ENCODE measurements around the gene NFASC.

The NFASC gene

GRCh38 chr1:204983136-204983535, 112.5 kb downstream of the NFASC start:
- DNase-seq (ENCODE audit: low read depth) = no peak

GRCh38 chr1:204983881-204984280, 113.2 kb downstream of the NFASC start:
- DNase-seq (ENCODE audit: low read depth) = no peak

- DNase-seq (ENCODE audit: low read depth) = no peak
These were observed 113.8 kb downstream of the NFASC start for GRCh38 chr1:204984499-204984898.

- no peak for DNase-seq (ENCODE audit: low read depth)
These were observed 115.5 kb downstream of the NFASC start for GRCh38 chr1:204986181-204986580.

GRCh38 chr1:204987689-204988088, 117.0 kb downstream of the NFASC start:
- DNase-seq (ENCODE audit: low read depth) = no peak

GRCh38 chr1:204988196-204988595, 117.5 kb downstream of the NFASC start:
- no peak for DNase-seq (ENCODE audit: low read depth)

- DNase-seq (ENCODE audit: low read depth) = peak; percentile 67
These were observed 118.8 kb downstream of the NFASC start for GRCh38 chr1:204989266-204990058.

GRCh38 chr1:204990059-204990664, 119.5 kb downstream of the NFASC start:
- no peak for DNase-seq (ENCODE audit: low read depth)

- no peak for DNase-seq (ENCODE audit: low read depth)
These were observed 120.2 kb downstream of the NFASC start for GRCh38 chr1:204990721-204991341.

GRCh38 chr1:204991342-204991844, 120.7 kb downstream of the NFASC start:
- DNase-seq (ENCODE audit: low read depth) = no peak

- no peak for DNase-seq (ENCODE audit: low read depth)
These were observed 121.7 kb downstream of the NFASC start for GRCh38 chr1:204992201-204992997.

GRCh38 chr1:204992998-204993314, 122.3 kb downstream of the NFASC start:
- no peak for DNase-seq (ENCODE audit: low read depth)

- no peak for DNase-seq (ENCODE audit: low read depth)
These were observed 123.6 kb downstream of the NFASC start for GRCh38 chr1:204994086-204994862.

GRCh38 chr1:204996981-204997380, 126.3 kb downstream of the NFASC start:
- no peak for DNase-seq (ENCODE audit: low read depth)

GRCh38 chr1:204997591-204998355, 127.1 kb downstream of the NFASC start:
- DNase-seq (ENCODE audit: low read depth) = no peak

- DNase-seq (ENCODE audit: low read depth) = no peak
These were observed 130.5 kb downstream of the NFASC start for GRCh38 chr1:205001162-205001561.

- no peak for DNase-seq (ENCODE audit: low read depth)
These were observed 132.0 kb downstream of the NFASC start for GRCh38 chr1:205002705-205003104.

- DNase-seq (ENCODE audit: low read depth) = no peak
These were observed 132.9 kb downstream of the NFASC start for GRCh38 chr1:205003358-205004131.

GRCh38 chr1:205004351-205004750, 133.7 kb downstream of the NFASC start:
- DNase-seq (ENCODE audit: low read depth) = no peak

- DNase-seq (ENCODE audit: low read depth) = no peak
These were observed 138.2 kb downstream of the NFASC start for GRCh38 chr1:205008896-205009295.

Data from amniotic epithelial cell (primary cell).